ENCODE data around the gene PSMF1.

DNA sequence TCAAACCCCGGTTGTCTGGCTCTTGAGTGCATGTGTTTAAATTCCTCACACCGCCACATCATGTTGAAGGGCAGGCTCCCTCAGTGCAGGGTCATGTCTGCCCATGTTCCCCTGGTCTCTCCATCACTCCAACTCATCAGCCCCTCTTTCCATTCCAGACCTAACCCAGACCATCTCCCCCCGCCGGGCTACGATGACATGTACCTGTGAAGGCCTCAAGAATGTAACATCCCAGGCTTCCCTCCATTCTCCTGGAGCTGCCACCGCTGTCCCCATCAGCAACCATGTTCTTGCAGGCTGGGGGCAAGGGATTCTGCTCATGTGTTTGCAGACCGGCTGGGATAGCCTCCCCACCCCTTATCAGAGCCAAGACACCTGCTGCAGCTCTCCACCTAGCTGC lies 46.5 kb downstream of the PSMF1 start:
- TF ChIP-seq CTCF (IDR thresholded peaks at IDR 0.05; ENCODE audit: low read depth, low read length, poor library complexity, severe bottlenecking) (no peak), EZH2phosphoT487 (IDR thresholded peaks at IDR 0.05; ENCODE audit: borderline replicate concordance, low read length) (no peak)

All from DOHH2 (cell line).